ENCODE data around the gene CAMK2N1. TPM values are rescaled to one million over a fixed set of nuclear protein-coding genes. Genes with fewer than 3 reads are reported as not detected.

Gene CAMK2N1
- polyA plus RNA-seq, 1 donor from 2014 or later: 67.1 TPM

DNA sequence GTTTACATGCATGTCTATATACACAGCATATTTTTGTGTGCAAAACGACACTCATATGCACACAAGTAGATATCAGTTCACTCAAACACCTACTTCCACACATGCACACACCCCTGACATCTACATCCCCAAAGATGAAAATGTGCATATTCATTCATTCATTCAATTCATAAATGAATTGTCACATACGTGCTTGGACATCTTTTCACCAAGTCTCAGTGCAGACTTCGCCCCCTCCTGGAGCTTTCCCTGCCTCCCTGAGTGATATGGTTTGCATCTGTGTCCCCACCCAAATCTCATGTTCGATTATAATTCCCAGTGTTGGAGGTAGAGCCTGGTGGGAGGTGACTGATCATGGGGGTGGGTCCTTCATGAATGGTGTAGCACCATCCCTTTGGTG, 53.1 kb downstream of the CAMK2N1 start:
- Histone ChIP-seq H3K27me3 (ENCODE audit: insufficient read depth, low read depth, low read length) (no peaks in the 10 kb centered on the region), H3K4me3 (ENCODE audit: low read length) (no peak overlapping the region), H3K9me2 (ENCODE audit: insufficient read depth, low read length) (no peaks in the 10 kb centered on the region), H3F3A (ENCODE audit: insufficient read depth, low read length, poor library complexity, severe bottlenecking) (no peaks in the 10 kb centered on the region), H3K9me3 (ENCODE audit: low read length) (no peaks in the 10 kb centered on the region), H3K36me3 (ENCODE audit: insufficient read depth, low read length) (no peaks in the 10 kb centered on the region), H3K9ac (ENCODE audit: low read length) (no peak overlapping the region), H3K27ac (ENCODE audit: low read length) (no peak overlapping the region), H4K20me1 (ENCODE audit: insufficient read depth) (no peaks in the 10 kb centered on the region), H2AFZ (ENCODE audit: low read depth, low read length) (no peak overlapping the region), H3K4me2 (ENCODE audit: low read length) (no peak overlapping the region), H3K79me2 (replicated peaks; ENCODE audit: insufficient read depth, low read length) (no peaks in the 10 kb centered on the region)
- no peak for TF ChIP-seq SMC3 (conservative IDR thresholded peaks at IDR 0.05; ENCODE audit: poor library complexity)
- TF ChIP-seq POLR2AphosphoS5 (IDR thresholded peaks at IDR 0.05): no peak
- TF ChIP-seq, protein P1, sequence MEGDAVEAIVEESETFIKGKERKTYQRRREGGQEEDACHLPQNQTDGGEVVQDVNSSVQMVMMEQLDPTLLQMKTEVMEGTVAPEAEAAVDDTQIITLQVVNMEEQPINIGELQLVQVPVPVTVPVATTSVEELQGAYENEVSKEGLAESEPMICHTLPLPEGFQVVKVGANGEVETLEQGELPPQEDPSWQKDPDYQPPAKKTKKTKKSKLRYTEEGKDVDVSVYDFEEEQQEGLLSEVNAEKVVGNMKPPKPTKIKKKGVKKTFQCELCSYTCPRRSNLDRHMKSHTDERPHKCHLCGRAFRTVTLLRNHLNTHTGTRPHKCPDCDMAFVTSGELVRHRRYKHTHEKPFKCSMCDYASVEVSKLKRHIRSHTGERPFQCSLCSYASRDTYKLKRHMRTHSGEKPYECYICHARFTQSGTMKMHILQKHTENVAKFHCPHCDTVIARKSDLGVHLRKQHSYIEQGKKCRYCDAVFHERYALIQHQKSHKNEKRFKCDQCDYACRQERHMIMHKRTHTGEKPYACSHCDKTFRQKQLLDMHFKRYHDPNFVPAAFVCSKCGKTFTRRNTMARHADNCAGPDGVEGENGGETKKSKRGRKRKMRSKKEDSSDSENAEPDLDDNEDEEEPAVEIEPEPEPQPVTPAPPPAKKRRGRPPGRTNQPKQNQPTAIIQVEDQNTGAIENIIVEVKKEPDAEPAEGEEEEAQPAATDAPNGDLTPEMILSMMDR (IDR thresholded peaks at IDR 0.05; ENCODE audit: poor library complexity, severe bottlenecking): no peak
- no peak for TF ChIP-seq MXI1 (conservative IDR thresholded peaks at IDR 0.05; ENCODE audit: poor library complexity, severe bottlenecking)
- no peak for TF ChIP-seq EP300 (conservative IDR thresholded peaks at IDR 0.05; ENCODE audit: poor library complexity, severe bottlenecking)
- TF ChIP-seq TAF1 (IDR thresholded peaks at IDR 0.05; ENCODE audit: low read depth): no peak
- TF ChIP-seq RAD21 (conservative IDR thresholded peaks at IDR 0.05): no peak
- TF ChIP-seq EZH2 (IDR thresholded peaks at IDR 0.05; ENCODE audit: borderline replicate concordance, insufficient read depth, low read length, poor library complexity, severe bottlenecking): no peak
- TF ChIP-seq, protein P2, sequence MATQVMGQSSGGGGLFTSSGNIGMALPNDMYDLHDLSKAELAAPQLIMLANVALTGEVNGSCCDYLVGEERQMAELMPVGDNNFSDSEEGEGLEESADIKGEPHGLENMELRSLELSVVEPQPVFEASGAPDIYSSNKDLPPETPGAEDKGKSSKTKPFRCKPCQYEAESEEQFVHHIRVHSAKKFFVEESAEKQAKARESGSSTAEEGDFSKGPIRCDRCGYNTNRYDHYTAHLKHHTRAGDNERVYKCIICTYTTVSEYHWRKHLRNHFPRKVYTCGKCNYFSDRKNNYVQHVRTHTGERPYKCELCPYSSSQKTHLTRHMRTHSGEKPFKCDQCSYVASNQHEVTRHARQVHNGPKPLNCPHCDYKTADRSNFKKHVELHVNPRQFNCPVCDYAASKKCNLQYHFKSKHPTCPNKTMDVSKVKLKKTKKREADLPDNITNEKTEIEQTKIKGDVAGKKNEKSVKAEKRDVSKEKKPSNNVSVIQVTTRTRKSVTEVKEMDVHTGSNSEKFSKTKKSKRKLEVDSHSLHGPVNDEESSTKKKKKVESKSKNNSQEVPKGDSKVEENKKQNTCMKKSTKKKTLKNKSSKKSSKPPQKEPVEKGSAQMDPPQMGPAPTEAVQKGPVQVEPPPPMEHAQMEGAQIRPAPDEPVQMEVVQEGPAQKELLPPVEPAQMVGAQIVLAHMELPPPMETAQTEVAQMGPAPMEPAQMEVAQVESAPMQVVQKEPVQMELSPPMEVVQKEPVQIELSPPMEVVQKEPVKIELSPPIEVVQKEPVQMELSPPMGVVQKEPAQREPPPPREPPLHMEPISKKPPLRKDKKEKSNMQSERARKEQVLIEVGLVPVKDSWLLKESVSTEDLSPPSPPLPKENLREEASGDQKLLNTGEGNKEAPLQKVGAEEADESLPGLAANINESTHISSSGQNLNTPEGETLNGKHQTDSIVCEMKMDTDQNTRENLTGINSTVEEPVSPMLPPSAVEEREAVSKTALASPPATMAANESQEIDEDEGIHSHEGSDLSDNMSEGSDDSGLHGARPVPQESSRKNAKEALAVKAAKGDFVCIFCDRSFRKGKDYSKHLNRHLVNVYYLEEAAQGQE (IDR thresholded peaks at IDR 0.05; ENCODE audit: borderline replicate concordance): no peak

Other genes with a start within 250 kb of the CAMK2N1 start
- gene VWA5B1, start 195.3 kb downstream of the CAMK2N1 start, polyA plus RNA-seq: 0.27 and 0.82 TPM in 2 replicates
- gene MUL1, start 21.9 kb upstream of the CAMK2N1 start, polyA plus RNA-seq: 13.5 TPM in 2 replicates
- 0.52 and 1.3 TPM in 2 replicates for gene FAM43B, start 66.4 kb upstream of the CAMK2N1 start, polyA plus RNA-seq
- not detected in 2 replicates for gene CDA, start 102.9 kb upstream of the CAMK2N1 start, polyA plus RNA-seq
- gene PINK1, start 147.2 kb upstream of the CAMK2N1 start, polyA plus RNA-seq: 73.4 and 95.3 TPM in 2 replicates
- 177 and 216 TPM in 2 replicates for gene DDOST, start 175.2 kb upstream of the CAMK2N1 start, polyA plus RNA-seq
- gene KIF17, start 231.8 kb upstream of the CAMK2N1 start, polyA plus RNA-seq: 8.7 and 10.0 TPM in 2 replicates
- gene SH2D5, start 246.5 kb upstream of the CAMK2N1 start, polyA plus RNA-seq: 14.1 and 27.9 TPM in 2 replicates